ENCODE data around the gene ZNF541.

ZNF541 gene

DNA sequence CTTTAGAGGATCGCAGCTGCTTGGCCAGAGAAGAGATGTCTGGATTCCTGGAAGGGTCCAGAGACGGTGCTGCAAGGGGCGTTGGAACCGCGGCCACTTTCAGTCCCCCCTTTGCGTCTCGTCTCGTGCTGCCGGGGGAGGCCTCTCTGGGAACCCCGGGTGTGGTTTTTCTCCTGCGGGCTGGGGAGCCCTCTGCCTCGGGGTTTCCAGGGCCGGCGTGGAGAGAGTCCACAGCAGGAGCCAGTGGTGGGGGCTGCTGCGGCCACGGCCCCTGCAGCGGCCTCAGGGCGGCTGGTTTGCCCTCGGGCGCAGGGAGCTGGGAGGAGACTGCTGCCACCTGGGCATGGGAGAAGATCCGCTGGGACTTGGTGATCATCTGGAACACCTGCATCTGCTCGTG, 28.5 kb downstream of the ZNF541 start:
- DNase-seq = no peak

DNA sequence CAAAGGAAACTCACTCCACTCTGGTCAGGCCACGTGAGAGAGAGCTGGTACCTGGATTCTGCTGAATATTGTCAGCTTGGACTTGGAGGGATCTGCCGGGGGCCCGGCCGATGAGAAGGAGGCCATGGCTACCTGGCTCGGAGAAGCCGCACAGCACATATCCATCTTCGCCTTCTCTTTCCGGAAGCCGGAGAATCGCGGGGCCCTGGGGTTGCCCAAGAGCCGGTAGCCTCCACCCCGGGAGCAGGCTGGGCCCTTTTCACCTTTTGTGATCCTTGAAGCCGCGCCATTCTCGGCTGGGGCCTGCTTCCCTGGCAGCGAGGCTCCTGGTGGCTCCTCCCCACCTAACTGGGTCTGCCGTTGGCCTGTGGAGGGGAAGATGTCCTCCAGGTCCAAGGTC, 28.9 kb downstream of the ZNF541 start:
- DNase-seq = no peak

DNA sequence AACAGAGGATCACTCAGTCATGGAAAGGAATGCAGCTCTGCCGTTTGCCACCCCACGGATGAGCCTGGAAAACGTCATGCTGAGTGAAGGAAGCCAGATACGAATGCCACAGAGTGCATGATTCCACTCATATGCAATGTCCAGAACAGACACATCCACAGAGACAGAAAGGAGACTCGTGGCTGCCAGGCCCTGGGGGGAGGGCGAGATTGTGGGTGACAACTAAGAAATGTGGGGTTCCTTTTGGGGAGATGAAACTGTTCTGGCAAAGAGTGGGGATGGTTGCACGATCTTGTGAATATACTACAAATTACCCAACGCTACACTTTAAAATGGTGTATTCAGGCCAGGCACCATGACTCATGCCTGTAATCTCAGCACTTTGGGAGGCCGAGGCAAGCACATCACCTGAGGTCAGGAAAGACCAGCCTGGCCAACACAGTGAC, 30.9 kb downstream of the ZNF541 start:
- no peak for DNase-seq

DNA sequence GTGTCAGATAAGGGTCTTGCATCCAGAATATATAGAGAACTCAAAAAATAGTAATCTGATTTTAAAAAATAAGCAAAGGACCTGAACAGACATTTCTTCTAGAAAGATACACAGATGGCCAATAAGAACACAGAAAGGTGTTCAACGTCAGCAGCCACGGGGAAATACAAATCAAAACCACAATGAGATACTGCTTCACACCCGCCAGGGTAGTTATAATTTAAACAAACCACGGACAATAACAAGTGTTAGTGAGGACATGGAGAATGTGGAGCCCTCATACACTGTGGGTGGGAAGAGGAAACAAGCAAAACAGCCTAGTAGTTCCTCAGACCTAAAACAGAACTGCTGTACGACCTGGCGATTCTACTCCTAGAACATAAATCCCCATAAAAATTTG, 31.4 kb downstream of the ZNF541 start:
- DNase-seq = peak; percentile 58

DNA sequence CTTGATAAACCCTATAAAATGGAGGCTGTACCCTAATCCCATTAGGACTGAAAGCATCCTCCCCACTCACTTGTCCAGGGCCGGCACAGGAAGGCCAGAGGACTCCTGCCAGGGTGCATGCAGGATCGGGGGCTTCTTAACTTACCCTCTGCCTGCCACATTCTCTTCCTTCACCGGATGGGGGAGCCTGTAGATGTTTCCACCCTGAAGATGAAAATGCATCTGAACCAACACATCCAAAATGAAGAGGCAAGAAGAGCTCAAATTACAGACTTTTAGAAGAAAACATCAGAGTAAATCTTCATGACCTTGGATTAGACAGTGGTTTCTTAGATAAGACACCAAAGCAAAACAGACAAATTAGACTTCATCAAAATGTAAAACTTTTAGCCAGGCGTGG, 32.2 kb downstream of the ZNF541 start:
- DNase-seq = no peak

DNA sequence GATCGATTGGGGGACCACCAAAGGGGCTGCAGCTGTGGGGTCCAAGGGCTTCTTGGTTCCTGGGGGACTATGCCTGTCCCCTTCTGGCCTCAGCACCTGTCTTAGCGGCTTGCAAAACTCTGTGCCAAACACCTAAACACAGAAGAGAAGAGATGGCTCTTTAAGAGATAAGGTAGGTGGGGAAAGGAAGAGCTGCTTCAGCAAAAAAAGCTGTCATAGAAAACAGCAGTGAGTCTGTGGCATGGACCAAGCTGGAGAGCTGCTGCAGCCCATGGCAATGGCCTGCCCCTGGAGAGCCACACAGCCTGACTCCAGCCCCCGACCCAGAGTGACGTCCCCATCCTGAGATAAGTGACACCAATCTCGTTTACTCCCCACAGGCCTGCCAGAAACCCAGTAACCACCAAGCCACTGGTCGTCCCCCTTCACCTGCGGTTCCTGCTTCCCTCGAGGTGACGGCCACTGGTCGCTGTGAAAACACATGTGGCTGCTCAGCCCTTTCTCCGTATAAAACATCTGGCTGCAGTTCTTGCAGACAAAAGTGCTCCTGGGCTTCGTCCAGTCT, 33.1 kb downstream of the ZNF541 start:
- no peak for DNase-seq

DNA sequence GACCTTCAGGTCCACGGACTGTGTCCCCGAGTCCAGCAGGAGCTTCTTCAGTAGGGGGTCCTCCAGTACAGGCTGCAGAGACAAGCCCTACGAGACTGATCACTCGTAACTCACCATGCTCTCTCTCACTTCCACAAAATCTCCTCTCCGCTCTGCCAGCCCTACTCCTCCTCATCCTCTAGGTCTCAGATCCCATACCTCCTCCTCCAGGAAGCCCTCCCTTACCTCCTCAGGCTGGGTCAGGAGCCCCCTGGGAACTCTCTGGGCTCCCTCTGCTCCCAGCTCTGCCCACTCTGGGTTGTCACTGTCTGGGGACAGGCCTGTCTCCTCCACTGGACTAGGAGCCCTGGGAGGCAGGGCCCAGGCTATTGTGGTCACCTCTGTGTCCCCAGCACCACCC, 34.1 kb downstream of the ZNF541 start:
- no peak for DNase-seq

DNA sequence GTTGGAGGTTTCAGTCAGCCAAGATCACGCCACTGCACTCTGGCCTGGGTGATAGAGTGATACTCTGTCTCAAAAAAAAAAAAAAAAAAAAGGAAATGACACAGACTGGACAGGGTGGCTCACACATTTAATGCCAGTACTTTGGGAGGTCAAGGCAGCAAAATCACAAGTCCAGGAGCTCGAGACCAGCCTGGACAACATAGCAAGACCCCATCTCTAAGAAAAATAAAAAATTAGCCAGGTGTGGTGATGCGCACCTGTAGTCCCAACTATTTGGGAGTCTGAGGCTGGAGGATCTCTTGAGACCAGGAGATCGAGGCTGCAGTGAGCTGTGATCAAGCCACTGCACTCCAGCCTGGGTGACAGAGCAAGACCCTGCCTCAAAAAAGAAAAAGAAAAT, 35.5 kb downstream of the ZNF541 start:
- DNase-seq = no peak

DNA sequence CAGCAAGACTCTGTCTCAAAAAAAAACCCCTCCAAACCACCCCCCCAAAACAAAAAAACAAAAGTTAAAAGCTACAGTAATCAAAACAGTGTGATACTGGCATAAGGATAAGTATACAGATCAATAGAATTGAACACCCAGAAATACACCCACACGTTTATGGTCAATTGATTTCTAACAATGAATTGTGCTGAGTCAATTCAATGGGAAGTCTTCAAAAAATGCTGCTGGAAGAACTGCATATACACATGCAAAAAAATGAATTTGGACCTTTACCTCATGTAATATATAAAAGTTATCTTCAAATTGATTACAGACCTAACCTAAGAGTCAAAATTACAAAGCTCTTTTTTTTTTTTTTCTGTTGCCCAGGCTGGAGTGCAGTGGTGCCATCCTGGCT, 38.3 kb downstream of the ZNF541 start:
- DNase-seq = no peak

DNA sequence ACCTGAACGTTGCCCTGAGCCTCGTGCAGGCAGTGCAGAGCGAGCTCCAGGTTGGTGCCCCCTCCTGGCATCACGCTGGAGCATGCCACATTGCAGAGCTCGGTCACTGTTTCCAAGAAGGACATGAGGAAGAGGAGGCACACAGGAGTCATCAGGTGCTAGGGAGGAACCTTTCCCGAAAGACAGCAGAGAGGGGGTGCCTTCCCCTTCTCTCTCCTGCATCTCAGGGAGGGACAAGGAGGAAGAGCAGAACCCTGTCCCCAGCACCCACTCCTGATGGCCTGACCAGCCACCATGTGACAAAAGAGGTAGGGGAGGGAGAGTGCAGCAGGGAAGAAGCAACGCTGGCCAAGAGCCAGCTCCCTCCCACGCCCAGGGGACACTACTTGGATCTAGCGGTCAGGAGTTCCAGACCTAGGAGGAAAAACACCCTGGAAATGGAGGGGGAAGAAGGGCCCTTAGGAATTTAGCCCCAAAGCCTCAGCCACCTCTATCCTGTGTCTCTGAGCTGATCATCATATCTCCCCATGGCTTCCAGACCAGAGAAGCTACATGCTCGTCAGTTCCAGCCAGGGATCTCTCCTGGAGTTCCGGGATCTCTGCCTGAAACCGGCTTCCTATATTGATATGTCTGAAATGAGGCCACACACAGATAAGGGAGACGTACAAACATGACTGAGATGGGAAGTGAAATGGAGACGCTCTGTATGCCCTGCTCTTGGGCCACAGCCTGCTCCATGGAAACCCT, 41.1 kb downstream of the ZNF541 start:
- DNase-seq = no peak

DNA sequence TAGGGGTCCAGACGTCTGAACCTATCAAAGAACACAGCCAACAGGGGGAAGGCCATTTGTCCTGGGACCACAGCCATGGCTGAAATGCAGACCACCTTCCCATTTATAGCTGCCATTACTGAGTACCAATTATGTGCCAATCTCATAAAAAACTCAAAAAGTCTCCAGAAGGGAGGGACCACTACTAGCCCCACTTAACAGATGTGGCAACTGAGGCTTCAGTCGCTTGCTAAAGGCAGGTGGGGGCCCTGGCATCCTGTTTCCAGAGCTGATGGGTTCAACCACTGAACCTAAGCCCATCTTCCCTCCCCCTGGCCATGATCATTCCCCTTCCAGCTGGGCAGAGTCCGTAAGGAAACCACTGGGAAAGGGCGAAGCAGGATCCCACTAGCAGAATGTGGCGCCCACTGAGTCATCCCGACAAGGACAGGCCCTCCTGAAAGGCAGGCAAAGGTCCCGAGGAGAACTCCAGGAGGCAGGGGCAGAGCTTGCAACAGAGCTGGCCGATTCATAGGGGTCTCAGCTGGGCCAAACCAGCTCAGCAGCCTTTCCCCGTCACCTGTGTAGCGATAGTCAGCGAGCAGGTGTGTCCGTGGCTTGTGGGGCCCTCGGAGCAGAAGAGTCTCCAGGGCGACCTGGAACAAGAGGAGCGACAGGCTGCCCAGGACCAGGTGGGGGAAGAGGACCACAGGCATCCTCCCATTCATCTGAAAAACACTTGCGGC, 43.8 kb downstream of the ZNF541 start:
- DNase-seq = no peak

DNA sequence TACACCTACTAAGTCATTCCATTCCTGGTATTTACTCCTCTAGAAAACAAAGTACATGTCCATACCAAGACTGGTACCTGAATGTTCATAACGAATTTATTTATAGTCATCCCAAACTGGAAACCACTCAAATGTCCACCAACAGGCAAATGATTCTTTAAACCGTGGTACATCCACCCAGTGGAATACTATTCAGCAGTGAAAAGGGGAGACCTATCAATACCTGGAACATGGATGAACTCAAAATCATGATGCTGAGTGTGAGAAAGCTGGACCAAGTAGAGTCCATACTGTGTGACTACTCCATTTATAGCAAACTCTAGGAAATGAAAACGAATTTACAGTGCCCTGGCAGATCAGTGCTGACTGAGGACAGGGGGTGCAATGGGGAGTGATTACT, 46.1 kb downstream of the ZNF541 start:
- no peak for DNase-seq

DNA sequence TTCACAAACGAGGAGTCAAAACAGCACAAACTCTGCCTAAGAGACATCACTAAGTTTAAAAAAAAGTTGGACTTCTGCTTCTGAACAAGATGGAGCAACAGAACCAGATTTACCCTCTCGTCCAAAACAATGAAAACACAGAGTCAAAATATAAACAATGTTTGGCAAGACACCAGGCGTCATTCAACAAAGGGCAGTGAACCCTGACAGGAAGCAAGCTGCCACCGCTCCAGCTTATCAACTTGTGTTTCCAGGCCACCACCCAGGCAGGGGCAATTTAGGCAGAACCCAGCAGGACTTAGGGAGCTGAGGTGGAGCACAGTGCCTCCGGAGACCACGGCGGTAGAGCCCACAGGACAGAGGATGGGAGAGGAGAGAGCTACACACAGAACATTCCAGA, 49.5 kb downstream of the ZNF541 start:
- peak; percentile 52 for DNase-seq
